ENCODE data around the gene CORO7.

GRCh38 chr16:4460936-4461249 is 44.5 kb upstream of the CORO7 start:
- TF ChIP-seq SMARCA4 (IDR thresholded peaks at IDR 0.05): no peak
- TF ChIP-seq NR3C1 (CRISPR knock-in tag; IDR thresholded peaks at IDR 0.05): no peak
- TF ChIP-seq, protein P1, sequence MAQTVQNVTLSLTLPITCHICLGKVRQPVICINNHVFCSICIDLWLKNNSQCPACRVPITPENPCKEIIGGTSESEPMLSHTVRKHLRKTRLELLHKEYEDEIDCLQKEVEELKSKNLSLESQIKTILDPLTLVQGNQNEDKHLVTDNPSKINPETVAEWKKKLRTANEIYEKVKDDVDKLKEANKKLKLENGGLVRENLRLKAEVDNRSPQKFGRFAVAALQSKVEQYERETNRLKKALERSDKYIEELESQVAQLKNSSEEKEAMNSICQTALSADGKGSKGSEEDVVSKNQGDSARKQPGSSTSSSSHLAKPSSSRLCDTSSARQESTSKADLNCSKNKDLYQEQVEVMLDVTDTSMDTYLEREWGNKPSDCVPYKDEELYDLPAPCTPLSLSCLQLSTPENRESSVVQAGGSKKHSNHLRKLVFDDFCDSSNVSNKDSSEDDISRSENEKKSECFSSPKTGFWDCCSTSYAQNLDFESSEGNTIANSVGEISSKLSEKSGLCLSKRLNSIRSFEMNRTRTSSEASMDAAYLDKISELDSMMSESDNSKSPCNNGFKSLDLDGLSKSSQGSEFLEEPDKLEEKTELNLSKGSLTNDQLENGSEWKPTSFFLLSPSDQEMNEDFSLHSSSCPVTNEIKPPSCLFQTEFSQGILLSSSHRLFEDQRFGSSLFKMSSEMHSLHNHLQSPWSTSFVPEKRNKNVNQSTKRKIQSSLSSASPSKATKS (CRISPR knock-in tag; IDR thresholded peaks at IDR 0.05): no peak
- no peak for TF ChIP-seq BRCA1 (IDR thresholded peaks at IDR 0.05)
- TF ChIP-seq BRCA1 (CRISPR knock-in tag; IDR thresholded peaks at IDR 0.05): no peak
- TF ChIP-seq LCOR (CRISPR knock-in tag; IDR thresholded peaks at IDR 0.05): no peak
- no peak for TF ChIP-seq POLR2A (conservative IDR thresholded peaks at IDR 0.05)
- TF ChIP-seq RBM39 (optimal IDR thresholded peaks at IDR 0.05; ENCODE audit: low read depth, low read length): no peak
- no peak for TF ChIP-seq ZNF124 (CRISPR knock-in tag; IDR thresholded peaks at IDR 0.05)
- TF ChIP-seq MXI1 (IDR thresholded peaks at IDR 0.05; ENCODE audit: low read depth, low read length): no peak
- no peak for TF ChIP-seq TEAD1 (CRISPR knock-in tag; IDR thresholded peaks at IDR 0.05)

Measured in K562 (cell line).